ENCODE results near the gene ZDHHC4.

ZDHHC4 gene

DNA sequence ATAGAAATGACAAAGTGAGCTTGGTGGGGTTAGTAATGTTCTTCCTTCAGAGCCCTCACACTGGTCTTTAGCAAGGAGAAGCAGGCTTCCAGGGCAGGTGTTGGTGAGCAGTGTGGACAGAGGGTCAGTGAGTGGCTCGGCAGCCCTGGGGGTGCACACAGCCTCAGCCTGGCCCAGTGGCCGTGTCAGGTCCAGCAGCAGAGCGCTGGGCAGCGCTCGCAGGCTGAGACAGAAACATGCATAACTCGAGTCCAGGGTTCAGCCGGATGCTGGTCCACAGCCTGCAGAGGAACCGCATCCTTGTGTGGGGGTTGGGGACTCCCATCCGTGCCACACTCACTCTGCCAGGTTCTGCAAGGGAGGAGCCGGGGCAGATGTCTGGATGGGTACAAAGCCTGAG lies 27.2 kb downstream of the ZDHHC4 start:
- DNase-seq (ENCODE audit: extremely low read depth in 1 of 2, low read depth in 1 of 2), result no peak

DNA sequence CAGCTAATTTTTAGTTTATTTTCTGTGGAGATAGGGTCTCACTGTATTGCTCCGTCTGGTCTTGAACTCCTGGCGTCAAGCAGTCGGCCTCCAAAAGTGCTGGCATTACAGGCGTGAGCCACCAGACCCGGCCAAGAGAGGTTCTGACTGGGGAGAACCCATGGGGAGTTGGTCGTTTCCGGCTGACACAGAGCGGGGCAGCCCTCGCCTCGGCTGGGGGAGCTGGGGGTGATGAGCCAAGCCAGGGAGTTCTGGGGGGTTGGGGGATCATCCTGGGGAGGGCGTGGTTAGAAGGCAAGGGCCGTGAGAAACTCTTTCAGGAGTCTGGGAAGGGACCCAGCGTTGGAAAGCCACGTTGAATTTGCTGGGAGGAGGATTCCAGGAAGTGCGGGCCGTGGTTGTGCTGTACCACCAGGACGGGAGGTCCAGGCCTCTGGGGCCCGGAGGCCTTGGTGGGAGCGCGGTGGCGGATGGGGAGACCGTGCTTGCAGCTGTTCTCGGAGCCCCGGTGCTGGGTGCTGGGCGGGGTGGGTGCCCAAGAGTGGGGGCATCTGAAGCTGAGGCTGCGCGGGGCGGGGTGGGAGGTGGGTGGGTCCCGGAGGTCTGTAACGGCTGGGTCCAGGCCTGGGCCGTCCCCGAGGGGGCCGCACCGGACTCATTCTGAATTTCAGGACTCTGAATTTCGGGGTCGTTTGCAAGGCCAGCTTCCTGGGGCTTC lies 29.8 kb downstream of the ZDHHC4 start:
- DNase-seq (ENCODE audit: extremely low read depth in 1 of 2, low read depth in 1 of 2), result no peak

DNA sequence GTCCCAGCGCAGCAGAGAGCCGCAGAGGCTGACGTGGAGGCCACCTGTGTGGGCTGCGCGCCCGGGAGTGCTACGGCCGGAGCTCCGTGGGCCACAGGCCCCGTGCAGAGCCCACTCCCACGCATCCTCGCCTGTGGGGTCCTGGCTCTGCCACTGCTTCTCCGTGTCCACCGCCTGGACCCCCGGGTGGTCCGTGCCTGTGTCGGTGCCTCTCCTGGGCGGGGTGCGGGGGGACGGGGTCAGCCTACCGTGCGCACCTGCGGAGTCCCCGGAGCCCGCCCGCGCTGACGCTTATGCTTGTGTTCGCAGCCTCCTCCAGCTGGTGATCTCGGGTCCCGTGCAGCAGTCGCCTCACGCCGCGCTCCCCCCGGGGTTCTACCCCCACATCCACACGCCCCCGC lies 30.4 kb downstream of the ZDHHC4 start:
- DNase-seq (ENCODE audit: extremely low read depth in 1 of 2, low read depth in 1 of 2), result no peak

DNA sequence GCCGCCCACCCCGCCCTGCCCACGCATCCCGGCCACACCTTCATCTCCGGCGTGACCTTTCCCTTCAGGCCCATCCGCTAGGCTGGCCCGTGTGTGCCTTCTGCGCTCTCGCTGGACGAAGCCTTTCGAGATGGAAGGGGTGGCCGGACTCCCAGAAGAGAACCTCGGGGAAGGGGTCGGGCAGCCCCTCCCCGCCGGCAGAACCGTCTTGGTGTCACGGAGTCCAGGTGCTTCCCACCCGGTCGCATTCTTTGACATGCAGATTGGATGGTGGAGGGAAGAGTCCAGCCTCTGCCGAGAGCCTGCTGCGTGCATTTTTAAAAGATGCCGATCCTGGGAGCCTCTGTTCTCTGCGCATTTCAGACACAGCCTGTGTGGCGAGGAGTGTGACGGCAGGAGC lies 30.8 kb downstream of the ZDHHC4 start:
- no peak for DNase-seq (ENCODE audit: extremely low read depth in 1 of 2, low read depth in 1 of 2)

DNA sequence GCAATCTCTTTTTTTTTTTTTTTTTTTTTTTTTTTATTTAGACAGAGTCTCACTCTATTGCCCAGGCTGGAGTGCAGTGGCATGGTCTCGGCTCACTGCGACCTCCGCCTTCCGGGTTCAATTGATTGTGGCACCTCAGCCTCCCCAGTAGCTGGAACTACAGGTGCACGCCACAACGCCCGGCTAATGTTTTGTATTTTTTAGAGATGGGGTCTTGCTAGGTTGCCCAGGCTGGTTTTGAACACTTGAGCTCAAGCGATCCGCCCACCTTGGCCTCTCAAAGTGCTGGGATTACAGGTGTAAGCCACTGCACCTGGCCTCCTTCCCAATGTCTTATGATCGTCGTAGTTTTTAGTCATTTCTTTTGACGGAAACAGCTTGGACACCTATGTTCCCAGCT lies 31.5 kb downstream of the ZDHHC4 start:
- DNase-seq (ENCODE audit: extremely low read depth in 1 of 2, low read depth in 1 of 2), result no peak

DNA sequence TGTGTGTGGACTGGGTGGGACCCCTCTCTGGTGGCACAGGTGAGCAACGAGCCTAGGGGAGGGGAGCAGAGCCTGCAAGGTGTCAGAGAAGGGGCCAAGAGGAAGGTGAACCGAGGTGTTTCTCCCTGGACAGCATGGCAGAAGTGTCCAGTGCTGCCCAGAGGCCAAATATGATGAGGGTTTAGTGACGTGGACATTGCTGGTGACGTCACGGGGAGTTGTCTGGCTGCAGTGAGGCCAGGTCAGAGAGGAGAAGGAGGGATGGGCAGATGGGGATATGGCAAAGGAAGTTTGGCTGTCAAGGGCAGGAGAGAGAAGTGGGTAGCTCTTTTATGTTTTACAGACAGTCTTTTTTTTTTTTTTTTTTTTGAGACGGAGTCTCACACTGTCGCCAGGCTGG lies 35.6 kb downstream of the ZDHHC4 start:
- no peak for DNase-seq (ENCODE audit: extremely low read depth in 1 of 2, low read depth in 1 of 2)

DNA sequence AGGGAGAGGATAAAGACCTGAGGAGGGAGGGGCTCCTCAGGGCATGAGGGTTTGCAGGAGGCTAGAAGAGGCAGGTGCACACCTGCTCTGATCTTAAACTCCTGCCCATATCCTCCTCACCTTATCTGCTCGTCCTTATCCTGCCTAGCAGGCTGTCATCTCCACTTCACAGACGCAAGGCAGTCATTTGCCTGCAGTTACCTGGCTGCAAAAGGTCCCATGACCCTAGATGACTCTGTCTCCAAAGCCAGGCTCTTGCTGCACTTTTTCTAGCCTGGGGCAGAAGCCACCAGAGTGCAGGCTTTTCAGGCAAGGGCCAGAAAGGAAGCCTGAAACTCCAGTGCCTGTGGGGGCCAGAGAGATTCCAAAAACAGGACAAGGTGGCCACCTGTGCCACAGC lies 36.5 kb downstream of the ZDHHC4 start:
- DNase-seq (ENCODE audit: extremely low read depth in 1 of 2, low read depth in 1 of 2), result no peak

DNA sequence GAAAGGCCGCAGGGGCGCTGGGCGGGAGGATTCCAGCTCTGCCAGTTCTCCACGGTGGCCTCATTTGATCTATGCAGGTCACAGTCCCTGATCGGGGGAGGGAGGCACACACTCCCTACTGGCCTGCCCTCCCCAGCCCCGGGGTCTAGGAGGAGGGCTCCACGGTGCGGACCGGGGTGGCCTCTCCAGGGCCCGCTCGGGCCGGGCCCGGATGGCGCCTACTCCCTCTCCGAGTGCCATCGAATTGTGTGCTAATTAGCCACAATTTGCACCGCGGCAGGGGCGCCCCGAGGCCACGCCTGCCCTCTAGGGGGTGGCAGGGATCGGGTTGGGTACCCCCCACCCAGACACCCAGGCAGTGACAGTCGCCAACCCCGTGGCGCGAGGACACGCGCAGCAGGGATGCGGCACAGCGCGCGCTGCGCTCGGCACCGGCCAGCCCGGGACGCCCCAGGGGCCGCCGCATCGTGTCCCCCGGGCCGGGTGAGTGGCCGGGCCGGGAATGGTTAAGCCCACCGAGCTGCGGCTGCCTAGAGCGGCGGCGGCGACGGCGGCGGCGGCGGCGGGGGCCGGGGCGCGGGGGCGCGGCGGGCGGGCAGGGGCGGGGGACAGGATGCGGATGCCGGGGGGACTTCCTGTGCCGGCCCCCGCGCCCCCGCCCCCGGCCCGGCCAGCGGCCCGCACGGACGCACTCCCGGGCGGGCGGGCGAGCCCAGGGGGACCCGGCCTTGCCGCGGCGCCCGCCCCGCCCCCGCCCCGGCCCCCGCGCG lies 37.9 kb downstream of the ZDHHC4 start, which contains the start of gene ZNF853:
Gene ZNF853 (plus strand): TSS at position 658 of the 770 bp plus-strand sequence. CDS start 565 bp downstream, outside the sequence.
- DNase-seq (ENCODE audit: extremely low read depth in 1 of 2, low read depth in 1 of 2), result no peak

DNA sequence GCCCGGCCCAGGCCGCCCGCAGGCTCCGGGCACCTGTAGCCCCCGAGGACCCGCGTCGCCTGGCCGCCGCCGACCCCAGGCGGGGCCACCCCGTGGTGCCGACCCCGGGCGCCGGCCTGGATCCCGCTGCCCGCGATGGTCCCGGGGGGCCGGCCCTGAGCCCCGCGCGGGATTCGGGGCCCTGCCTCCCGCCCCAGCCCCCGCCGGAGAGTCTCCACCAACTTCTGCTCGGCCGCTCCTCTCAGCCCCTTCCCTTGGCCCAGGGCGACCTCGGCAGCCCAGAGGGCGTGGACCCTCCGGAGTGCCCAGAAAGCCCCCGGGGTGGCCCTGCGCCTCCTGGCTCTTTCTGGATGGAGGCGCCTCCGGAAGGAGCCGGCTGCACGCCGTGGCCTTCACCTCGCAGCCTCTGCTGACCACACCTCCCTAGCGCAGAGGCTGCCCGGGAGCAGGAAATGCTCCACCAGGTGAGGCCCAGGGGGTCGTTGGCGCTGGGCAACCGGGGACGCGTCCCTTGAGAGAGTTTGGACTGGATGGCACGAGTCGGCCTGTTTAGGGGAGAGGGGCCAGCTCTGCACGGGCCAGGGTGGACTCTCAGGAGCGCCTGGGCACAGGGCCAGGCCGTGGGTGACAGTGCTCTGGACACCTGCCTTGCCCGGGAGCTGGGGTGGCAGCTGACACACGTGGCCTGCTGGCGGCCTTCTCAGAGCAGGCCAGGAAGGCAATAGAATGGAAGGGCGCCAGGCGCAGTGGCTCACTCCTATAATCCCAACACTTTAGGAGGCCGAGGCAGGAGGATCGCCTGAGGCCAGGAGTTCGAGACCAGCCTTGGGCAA lies 38.7 kb downstream of the ZDHHC4 start:
- DNase-seq (ENCODE audit: extremely low read depth in 1 of 2, low read depth in 1 of 2), result no peak

DNA sequence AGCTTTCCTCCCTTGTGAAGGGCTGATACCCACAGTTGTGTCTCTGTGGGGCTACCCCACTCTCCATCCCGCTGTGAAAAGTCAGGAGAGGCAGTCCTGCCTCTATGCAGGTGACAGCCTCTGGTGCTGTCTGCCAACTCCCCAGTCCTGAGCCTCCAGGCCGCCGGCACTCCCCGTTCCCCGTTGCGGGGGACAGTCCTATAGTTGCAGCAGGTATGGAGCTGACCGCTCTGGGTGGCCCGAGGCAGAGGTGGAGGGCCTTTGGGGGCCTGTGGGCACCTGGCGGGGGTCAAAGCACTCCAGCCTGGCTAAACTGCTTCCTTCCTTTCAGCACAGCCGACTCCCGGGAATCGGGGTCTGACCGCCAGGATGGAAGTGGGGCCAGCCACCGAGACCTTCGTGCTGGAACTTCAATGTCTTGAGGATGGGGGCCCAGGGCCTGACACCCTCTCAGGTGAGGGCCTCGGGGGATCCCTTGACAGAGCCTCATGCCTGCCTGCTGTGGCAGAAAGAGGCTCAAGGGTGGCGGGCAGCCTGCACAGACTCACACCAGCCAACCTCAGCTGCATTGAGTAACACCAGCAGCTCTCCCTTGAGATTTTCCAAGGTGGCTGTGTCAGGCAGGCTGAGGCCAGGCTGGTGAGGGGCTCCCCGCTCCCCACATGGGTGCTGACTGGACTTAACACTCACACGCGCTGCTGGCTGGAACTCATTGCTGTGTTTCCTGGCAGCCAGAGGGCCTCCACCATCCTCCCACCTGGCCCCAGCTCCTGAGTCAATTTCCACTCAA lies 39.8 kb downstream of the ZDHHC4 start:
- no peak for DNase-seq (ENCODE audit: extremely low read depth in 1 of 2, low read depth in 1 of 2)

DNA sequence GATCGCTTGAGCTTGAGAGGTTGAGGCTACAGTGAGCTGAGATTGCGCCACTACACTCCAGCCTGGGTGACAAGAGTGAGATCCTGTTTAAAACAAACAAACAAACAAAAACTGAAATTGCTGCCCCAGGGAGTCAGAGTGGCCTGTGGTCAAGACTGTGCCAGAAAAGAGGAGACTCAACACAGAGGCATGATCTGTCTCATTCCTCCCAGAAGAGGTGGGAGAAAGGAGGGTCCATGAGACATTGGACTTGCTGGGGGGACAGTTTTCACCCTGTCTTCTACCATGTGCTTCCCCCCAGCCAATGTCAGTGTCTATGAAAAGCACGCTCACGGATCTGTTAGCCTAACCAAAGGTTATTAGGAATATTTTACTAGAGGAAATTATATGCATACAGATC lies 41.4 kb downstream of the ZDHHC4 start:
- no peak for DNase-seq (ENCODE audit: extremely low read depth in 1 of 2, low read depth in 1 of 2)

DNA sequence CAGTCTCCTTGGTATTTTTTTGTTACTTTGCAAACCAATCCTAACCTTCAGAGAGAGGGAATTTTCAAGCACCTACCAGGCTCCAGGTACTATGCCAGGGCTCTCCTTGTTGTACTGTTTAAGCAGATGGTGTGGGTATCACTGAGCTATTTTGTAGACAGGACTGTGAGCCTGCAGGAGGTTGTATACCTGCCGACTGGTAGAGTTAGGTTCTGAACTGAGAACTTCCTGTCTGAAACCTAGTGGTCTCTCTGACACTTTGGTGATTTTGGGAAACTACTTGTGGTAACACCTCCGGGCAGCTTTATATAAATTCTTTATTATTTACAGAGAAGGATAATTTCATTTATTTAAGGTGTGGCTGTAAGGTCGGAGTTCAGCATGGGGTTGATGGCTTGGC lies 42.7 kb downstream of the ZDHHC4 start:
- DNase-seq (ENCODE audit: extremely low read depth in 1 of 2, low read depth in 1 of 2), result no peak

DNA sequence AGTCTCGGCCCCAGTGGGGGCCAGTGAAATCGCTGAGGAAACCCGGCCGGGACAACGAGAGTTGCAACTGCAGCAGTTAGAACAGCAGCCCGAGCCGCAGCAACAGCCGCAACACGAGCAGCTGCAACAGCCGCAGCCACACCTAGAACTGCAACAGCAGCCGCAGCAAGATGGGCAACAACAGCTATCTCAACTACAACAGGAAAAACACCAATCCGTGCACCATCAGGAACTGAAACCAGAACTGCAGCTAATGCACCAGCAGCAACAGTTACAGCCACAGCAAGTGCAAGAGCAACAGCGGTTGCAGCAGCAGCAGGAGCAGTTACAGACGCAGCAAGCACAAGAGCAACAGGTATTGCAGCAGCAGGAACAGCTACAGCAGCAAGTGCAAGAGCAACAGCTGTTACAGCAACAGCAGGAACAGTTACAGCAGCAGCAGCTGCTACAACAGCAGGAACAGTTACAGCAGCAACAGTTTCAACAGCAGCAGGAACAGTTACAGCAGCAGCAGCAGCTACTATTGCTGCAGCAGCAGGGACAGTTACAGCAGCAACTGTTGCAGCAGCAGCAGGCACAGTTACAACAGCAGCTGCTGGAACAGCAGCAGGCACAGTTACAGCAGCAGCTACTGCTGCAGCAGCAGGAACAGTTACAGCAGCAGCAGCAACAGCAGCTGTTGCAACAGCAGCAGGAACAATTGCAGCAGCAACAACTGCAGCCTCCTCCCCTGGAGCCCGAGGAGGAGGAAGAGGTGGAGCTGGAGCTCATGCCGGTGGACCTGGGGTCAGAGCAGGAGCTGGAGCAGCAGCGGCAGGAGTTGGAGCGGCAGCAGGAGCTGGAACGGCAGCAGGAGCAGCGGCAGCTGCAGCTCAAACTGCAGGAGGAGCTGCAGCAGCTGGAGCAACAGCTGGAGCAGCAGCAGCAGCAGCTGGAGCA lies 44.2 kb downstream of the ZDHHC4 start:
- DNase-seq (ENCODE audit: extremely low read depth in 1 of 2, low read depth in 1 of 2), result no peak

DNA sequence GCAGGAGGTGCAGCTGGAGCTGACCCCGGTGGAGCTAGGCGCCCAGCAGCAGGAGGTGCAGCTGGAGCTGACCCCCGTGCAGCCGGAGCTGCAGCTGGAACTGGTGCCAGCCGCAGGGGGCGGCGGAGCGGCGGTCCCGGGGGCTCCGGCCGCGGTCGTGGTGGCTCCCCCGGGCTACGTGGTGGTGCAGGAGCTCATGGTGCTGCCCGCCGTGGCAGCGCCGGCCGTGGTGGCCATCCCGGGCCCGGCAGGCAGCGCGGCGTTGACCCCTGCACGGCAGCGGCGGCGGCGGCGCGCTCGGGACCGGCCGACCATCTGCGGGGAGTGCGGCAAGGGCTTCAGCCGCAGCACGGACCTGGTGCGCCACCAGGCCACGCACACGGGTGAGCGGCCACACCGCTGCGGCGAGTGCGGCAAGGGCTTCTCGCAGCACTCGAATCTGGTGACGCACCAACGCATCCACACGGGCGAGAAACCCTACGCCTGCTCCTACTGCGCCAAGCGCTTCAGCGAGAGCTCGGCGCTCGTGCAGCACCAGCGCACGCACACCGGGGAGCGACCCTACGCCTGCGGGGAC lies 45.0 kb downstream of the ZDHHC4 start:
- DNase-seq (ENCODE audit: extremely low read depth in 1 of 2, low read depth in 1 of 2), result no peak

DNA sequence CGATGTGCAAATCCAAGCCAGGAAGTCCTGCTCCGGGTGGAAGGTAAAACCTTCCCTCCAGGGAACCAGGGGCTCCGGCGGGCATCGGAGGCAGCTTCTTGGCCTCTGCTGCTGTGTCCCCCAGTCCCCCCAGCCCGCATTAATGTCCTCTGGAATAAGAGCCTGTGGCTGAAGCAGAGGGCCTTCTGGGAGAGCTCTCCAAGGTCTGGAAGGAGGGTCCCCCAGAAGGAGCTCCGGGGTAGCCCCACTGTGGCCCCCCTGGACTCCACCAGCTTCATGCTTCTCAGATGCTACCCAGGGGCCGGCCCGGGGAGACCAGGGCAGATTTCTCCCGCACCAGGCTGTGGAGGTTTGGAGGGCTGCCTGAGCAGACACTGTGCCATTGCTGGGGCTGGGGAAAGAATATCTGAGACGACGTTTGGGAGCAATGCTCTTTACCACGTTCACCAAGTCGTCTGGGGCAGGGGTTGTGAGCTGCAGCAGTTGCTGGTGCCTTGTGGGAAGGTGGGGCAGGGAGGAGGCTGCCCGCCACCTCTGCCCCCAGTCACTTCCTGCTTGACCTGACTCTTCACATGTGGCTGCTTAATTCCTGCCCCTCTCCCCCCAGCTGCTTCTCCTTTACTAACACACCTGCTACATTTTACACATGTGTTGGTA lies 46.5 kb downstream of the ZDHHC4 start:
- DNase-seq (ENCODE audit: extremely low read depth in 1 of 2, low read depth in 1 of 2), result no peak

DNA sequence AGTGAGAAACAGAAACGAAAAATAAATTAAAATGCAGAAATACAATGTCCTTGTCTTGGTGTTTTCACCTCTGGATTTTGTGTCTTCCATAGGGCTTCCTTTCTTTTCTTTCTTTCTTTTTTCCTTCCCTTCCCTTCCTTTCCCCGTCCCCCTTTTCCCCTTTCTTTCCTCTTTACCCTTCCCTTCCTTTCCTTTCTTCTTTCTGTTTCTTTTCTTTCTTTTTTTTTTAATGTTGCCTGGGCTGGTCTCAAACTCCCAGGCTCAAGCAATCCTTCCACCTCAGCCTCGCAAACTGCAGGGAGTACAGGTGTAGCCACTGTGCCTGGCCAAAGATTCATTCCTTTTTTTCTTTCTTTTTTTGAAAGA lies 47.0 kb downstream of the ZDHHC4 start:
- no peak for DNase-seq (ENCODE audit: extremely low read depth in 1 of 2, low read depth in 1 of 2)

DNA sequence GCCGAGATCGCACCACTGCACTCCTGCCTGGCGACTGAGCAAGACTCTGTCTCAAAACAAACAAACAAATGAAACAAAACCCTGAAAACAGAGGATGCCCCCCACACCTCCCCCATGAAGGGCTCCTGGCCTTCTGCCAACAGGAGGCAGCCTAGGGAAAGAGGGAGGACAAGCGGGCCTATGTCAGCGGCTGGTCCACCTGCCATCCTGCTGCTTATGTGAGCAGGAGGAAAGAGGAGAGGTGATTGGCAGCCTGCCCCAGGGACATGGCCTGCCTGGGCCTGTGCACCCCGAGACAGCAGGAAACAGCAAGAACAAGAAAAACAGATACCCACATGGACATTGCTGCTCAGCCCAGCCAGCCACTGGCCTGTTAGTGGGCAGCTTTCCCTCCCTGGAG lies 50.8 kb downstream of the ZDHHC4 start:
- no peak for DNase-seq (ENCODE audit: extremely low read depth in 1 of 2, low read depth in 1 of 2)

DNA sequence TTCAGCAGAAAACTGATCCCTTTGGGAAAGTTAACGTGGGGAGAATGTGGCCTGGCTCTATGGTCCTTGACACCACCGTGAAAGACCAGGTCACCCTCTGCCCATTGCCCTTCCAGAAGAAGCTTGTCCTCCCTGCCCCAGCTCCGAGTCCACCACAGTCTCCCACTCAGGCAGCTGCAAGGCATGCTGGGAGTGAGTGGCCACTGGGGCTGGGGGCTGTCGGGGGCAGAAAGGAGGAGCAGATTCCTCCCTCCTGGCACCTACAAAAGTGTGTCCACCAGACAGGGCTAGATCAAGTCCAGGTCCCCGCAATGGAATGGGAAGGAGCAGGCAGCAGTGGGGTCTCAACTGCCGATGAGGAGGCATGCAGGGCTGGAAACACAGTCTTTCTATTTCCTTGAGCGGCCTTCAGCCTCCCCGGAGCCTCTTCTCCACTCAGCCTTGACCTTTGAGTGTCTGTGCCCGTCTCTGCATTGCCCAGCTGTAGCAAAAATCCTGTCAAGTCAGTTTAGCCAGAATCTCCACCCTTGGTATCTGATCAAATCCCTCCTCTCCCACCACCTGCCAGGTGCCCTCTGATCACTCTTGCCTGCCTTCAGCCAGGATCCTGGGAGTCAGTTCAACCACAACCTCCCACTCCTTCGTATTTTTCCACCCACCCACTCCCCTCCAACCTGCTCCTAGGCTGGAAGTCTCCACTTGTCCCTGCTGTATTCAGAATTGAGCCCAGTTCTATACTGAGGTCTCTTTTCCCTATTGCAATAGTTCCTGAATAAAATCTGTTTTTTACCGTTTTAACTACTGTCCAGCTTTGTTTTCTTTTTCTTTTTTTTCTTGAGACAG lies 53.0 kb downstream of the ZDHHC4 start:
- DNase-seq (ENCODE audit: extremely low read depth in 1 of 2, low read depth in 1 of 2), result no peak

All from stimulated activated CD8-positive, alpha-beta memory T cell treated with anti-CD3 and anti-CD28 coated beads, Interleukin-7, amount 100 ng/mL, for 48 hours (primary cell).